T1000 (cell line): Measurements from ENCODE around the gene TAF4B.
"Not testable (repeated sequence)": the region's sequence is repeated elsewhere in the genome, so short reads cannot be mapped to it uniquely, and the experiment has no call there.

Experiments
- DNase-seq: peaks from one replicate; lab custom pipeline; 2025; ENCODE audit warnings: mixed read lengths; lab: John Stamatoyannopoulos, UW

TAF4B gene

GRCh38 chr18:26429535-26430226, 203.4 kb downstream of the TAF4B start:
- DNase-seq = peak; percentile 21

DNA sequence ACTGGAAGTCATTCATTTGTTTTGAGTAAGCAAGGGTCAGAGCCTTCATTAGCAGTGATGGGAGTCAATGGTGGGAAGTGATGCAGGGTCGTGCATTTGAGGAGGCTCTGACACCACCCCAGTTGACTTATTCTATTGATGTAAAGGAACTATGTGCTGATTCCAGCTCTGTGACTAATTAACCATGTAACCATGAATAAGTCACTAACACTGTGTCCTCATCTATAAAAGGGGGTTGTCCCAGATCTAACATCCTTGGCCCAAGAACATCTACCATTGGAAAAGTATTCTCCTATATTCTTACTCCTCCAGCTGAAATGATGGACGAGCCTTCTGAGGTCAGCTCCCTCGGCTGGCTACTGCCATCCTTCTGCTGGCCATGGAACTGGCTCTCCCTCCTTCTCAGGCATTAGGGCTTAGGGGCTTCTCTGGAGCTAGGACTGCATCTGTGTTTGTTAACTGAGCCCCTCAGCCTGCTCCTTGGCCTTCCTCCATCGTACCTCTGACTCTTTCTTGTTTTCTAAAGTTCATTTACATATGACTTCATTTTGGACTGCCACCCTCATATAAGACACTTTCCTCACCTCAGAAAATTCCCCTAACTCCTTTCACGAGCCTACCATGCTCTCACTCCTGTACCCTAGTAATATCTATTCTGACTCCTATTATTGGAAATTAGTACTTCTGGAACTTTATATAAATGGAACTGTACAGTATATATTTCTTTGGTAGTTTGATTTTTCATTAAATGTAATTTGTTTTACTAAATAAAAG, 206.6 kb downstream of the TAF4B start:
- DNase-seq = no peak

DNA sequence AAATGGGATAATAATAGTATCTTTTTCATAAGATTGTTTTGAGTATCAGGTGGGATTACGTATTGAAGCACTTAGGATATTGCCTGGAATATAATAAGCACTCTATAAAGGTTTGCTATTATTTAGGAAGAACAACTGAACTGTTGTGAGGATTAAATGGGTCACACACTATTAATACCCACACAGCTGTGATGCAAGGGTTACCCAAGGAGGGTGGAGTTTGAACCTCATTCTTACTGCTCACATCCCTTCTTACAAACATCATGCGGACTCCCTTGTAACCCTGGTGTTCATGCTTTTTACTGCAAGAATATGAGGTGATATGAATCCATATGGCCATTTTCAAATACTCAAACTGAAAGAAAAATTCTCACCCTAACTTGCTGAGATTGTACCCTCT, 208.6 kb downstream of the TAF4B start:
- no peak for DNase-seq

- DNase-seq = no peak
Measured at GRCh38 chr18:26435415-26436095, 209.3 kb downstream of the TAF4B start.

DNA sequence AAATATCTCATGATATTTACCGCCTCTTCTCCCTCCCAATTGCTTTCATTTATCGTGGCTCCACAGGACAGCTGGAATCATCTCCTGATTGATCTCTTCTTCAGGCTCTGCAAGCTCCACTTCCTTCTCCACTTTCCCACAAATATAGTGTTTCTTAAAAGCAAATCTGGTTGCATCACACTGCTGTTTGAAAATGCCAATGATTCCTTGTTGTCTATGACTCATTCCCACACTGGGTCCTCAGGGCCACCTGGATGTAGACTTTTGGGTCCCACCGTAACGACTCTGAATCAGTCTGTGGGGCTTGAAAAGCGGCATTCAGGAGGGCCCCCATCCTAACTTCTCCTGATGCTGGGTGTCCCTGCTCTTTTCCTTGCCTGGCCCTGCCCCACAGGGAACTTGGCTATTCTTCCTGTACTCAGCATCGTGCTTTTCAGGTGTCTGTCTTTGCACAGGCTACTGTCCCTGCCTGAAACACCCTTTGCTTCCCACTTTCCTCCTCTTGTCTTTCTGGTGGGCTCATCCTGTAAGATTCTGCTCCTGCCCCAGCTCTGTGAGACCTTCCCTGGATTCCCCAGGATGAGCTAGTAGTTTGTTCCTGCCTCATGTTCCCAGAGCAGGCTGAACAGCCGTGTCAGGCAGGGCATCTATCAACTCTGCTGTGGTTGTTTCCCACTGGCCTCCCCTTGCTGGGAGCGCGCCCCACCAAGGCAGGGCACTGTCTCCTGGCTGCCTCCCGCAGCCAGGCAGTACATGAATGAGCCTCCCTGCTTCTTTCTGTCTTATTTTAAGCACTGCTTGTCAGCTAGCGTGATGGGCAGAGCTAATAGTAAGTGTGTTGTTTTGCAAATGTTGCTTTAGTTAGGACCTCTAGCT, 210.2 kb downstream of the TAF4B start:
- DNase-seq = peak; percentile 8

DNA sequence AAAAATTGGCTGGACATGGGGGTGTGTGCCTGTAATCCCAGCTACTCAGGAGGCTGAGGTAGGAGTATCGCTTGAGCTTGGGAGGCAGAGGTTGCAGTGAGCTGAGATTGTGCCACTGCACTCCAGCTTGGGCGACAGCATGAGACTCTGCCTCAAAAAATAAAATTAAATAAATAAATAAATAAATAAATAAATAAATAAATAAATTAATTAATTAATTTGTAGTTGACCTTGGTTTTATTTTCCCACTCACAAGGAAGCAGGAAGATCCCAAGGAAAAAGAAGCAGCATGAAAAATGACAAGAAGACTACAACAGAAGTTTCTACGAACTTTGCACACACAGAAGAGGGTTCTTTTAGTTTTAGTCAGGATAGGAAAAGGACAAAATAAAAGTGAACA, 211.4 kb downstream of the TAF4B start:
- DNase-seq = not testable (repeated sequence)

DNA sequence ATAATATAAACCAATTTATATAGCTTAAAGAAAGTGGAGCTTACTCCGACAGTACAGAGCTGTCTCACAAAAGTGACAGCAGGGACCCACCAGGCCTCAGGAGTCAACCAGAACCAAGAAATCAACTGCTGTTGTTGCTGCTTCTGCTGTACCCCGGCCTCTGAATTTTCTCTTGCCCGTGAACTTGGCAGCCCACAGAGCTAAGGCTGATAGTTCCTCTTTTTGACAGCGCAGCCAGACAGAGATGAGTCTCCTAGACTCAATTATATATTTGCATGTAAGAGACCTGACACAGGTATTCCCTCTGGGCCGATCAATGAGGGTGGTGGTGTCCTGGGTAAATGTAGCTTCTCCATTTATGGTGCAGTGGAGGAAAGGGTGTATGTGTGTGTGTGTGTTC, 212.7 kb downstream of the TAF4B start:
- no peak for DNase-seq

- DNase-seq = no peak
Measured at GRCh38 chr18:26439537-26439936, 213.3 kb downstream of the TAF4B start.

DNA sequence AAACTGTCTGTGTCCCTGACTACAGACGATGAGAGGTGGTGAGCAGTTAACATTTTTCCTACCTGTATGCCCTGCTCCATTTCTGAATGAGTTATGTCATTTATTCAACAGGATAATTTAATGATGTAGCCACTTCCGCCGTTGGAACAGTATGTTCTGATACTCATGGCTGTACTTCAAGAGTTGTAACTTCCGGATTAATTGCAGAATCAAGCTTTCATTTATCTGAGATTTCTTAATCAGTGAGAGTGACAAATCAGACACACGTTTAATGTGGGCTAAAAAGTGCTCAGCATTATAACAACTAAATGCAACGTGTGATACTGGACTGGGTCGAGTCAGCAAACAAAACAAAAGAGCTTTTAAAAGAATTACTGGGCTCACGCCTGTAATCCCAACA, 214.4 kb downstream of the TAF4B start:
- DNase-seq = no peak
